ENCODE data around the gene BANF2. TPM values are rescaled to one million over a fixed set of nuclear protein-coding genes. Genes with fewer than 3 reads are reported as not detected.

Gene BANF2
- total RNA-seq, 1 donor from 2014 or later: not detected

- H3K9me3 ChIP-seq: no peaks in the 10 kb centered on the region
- H3K27me3 ChIP-seq: no peaks in the 10 kb centered on the region
- H3K27ac ChIP-seq: no peak overlapping the region
- H3K36me3 ChIP-seq: no peaks in the 10 kb centered on the region
- no peak for TF ChIP-seq CTCF (IDR thresholded peaks at IDR 0.05)
- no peak for TF ChIP-seq POLR2AphosphoS5 (IDR thresholded peaks at IDR 0.05; ENCODE audit: insufficient read depth in 1 of 2, low read depth in 1 of 2)
- TF ChIP-seq POLR2A (IDR thresholded peaks at IDR 0.05): no peak
- H3K4me1 ChIP-seq: no peaks in the 10 kb centered on the region
- intact Hi-C loops (cut with DNase I): no loop called here
- DNase-seq (ENCODE audit: extremely low spot score in 2 of 2): no peak
- no peak overlapping the region for H3K4me3 ChIP-seq
Observed at GRCh38 chr20:17691758-17692157, 8.0 kb upstream of the BANF2 start.

GRCh38 chr20:17693444-17694001, 6.2 kb upstream of the BANF2 start:
- no peak for TF ChIP-seq POLR2A (IDR thresholded peaks at IDR 0.05)
- no peak for TF ChIP-seq POLR2AphosphoS5 (IDR thresholded peaks at IDR 0.05; ENCODE audit: insufficient read depth in 1 of 2, low read depth in 1 of 2)
- TF ChIP-seq CTCF (IDR thresholded peaks at IDR 0.05): no peak
- H3K27ac ChIP-seq: no peak overlapping the region
- no peaks in the 10 kb centered on the region for H3K4me1 ChIP-seq
- no peaks in the 10 kb centered on the region for H3K27me3 ChIP-seq
- H3K4me3 ChIP-seq: no peak overlapping the region
- no peak for DNase-seq (ENCODE audit: extremely low spot score in 2 of 2)
- H3K9me3 ChIP-seq: no peaks in the 10 kb centered on the region
- intact Hi-C loops (cut with DNase I): no loop called here
- H3K36me3 ChIP-seq: no peaks in the 10 kb centered on the region

- H3K4me3 ChIP-seq: no peak overlapping the region
- H3K9me3 ChIP-seq: no peaks in the 10 kb centered on the region
- intact Hi-C loops (cut with DNase I): no loop called here
- no peaks in the 10 kb centered on the region for H3K4me1 ChIP-seq
- H3K36me3 ChIP-seq: no peaks in the 10 kb centered on the region
- no peaks in the 10 kb centered on the region for H3K27me3 ChIP-seq
- no peak overlapping the region for H3K27ac ChIP-seq
- no peak for DNase-seq (ENCODE audit: extremely low spot score in 2 of 2)
- no peak for TF ChIP-seq POLR2AphosphoS5 (IDR thresholded peaks at IDR 0.05; ENCODE audit: insufficient read depth in 1 of 2, low read depth in 1 of 2)
- TF ChIP-seq POLR2A (IDR thresholded peaks at IDR 0.05): no peak
- TF ChIP-seq CTCF (IDR thresholded peaks at IDR 0.05): no peak
Observed at GRCh38 chr20:17694767-17695166, 5.0 kb upstream of the BANF2 start.

GRCh38 chr20:17696287-17696686, 3.5 kb upstream of the BANF2 start:
- TF ChIP-seq POLR2AphosphoS5 (IDR thresholded peaks at IDR 0.05; ENCODE audit: insufficient read depth in 1 of 2, low read depth in 1 of 2): no peak
- no peak for TF ChIP-seq POLR2A (IDR thresholded peaks at IDR 0.05)
- no peak for TF ChIP-seq CTCF (IDR thresholded peaks at IDR 0.05)

GRCh38 chr20:17697171-17697570, 2.6 kb upstream of the BANF2 start:
- Histone ChIP-seq H3K4me3 (no peak overlapping the region), H3K9me3 (no peaks in the 10 kb centered on the region), H3K4me1 (no peaks in the 10 kb centered on the region), H3K27me3 (no peaks in the 10 kb centered on the region), H3K27ac (no peak overlapping the region), H3K36me3 (no peaks in the 10 kb centered on the region)
- DNase-seq (ENCODE audit: extremely low spot score in 2 of 2): no peak
- intact Hi-C loops (cut with DNase I): no loop called here
- TF ChIP-seq POLR2A (IDR thresholded peaks at IDR 0.05): no peak
- TF ChIP-seq POLR2AphosphoS5 (IDR thresholded peaks at IDR 0.05; ENCODE audit: insufficient read depth in 1 of 2, low read depth in 1 of 2): no peak
- no peak for TF ChIP-seq CTCF (IDR thresholded peaks at IDR 0.05)

More at GRCh38 chr20:17696287-17696686, 3.5 kb upstream of the BANF2 start:
- Histone ChIP-seq H3K4me3 (no peak overlapping the region), H3K27ac (no peak overlapping the region), H3K36me3 (no peaks in the 10 kb centered on the region), H3K4me1 (no peaks in the 10 kb centered on the region), H3K9me3 (no peaks in the 10 kb centered on the region), H3K27me3 (no peaks in the 10 kb centered on the region)
- no peak for DNase-seq (ENCODE audit: extremely low spot score in 2 of 2)
- intact Hi-C loops (cut with DNase I): no loop called here

Data from vagina (tissue), 2 donors.